Measurements from ENCODE around the gene MEI1.

The MEI1 gene

DNA sequence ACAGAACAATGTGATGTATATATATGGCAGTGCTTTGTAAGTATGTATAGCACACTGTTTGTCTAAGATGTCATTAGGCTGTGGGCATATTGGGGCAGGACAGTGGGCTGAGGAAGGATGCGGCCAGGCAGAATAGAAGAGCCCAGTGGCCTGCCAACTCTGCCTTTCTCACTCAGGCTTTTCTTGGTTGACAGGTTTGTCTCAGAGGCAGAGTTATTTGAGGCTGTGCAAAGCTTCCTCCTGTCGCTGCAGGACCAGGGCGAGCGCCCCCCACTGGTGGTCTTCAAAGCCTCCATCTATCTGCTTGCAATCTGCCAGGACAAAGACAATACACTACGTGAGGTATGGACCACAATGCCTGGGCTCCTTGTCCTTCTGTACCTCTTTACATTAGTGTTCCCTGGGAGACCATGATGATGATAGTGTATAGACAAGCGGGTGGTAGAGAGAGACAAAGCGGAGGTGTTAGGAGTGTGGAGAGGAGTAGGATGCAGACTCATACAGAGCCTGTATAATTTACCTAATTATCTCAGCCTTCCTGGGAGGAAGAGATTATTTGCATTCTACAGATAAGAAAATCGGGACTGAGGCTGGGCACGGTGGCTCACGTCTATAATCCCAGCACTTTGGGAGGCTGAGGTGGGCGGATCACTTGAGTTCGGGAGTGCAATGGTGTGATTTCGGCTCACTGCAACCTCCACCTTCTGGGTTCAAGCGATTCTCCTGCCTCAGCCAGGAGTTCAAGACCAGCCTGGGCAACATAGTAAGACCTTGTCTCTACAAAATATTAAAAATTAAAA, 63.9 kb downstream of the MEI1 start:
- DNase-seq (ENCODE audit: insufficient read length, low spot score) (no peak), FAIRE-seq (no peak)
- TF ChIP-seq, protein P1, sequence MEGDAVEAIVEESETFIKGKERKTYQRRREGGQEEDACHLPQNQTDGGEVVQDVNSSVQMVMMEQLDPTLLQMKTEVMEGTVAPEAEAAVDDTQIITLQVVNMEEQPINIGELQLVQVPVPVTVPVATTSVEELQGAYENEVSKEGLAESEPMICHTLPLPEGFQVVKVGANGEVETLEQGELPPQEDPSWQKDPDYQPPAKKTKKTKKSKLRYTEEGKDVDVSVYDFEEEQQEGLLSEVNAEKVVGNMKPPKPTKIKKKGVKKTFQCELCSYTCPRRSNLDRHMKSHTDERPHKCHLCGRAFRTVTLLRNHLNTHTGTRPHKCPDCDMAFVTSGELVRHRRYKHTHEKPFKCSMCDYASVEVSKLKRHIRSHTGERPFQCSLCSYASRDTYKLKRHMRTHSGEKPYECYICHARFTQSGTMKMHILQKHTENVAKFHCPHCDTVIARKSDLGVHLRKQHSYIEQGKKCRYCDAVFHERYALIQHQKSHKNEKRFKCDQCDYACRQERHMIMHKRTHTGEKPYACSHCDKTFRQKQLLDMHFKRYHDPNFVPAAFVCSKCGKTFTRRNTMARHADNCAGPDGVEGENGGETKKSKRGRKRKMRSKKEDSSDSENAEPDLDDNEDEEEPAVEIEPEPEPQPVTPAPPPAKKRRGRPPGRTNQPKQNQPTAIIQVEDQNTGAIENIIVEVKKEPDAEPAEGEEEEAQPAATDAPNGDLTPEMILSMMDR (IDR thresholded peaks at IDR 0.05; ENCODE audit: insufficient read depth, missing control alignments): peak; percentile 43

DNA sequence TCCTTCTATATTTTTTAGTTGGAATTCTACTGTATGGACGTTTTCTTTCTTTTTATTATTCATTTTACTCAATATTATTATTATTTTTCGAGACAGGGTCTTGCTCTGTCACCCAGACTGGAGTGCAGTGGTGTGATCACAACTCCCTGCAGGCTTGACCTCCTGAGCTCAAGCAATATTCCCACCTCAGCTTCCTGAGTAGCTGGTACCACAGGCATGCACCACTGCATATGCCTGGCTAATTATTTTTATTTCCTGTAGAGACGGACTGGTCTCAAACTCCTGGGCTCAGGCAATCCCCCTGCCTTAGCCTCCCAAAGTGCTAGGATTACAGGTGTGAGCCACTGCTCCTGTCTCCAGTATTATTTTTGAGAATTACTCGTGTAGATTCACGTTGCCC, 67.2 kb downstream of the MEI1 start:
- FAIRE-seq (no peak), DNase-seq (ENCODE audit: insufficient read length, low spot score) (no peak)
- TF ChIP-seq, protein P1 (IDR thresholded peaks at IDR 0.05; ENCODE audit: insufficient read depth, missing control alignments): no peak

GRCh38 chr22:41768430-41768829, 69.1 kb downstream of the MEI1 start:
- TF ChIP-seq, protein P1 (IDR thresholded peaks at IDR 0.05; ENCODE audit: insufficient read depth, missing control alignments): no peak
- no peak for FAIRE-seq
- DNase-seq (ENCODE audit: insufficient read length, low spot score): no peak

DNA sequence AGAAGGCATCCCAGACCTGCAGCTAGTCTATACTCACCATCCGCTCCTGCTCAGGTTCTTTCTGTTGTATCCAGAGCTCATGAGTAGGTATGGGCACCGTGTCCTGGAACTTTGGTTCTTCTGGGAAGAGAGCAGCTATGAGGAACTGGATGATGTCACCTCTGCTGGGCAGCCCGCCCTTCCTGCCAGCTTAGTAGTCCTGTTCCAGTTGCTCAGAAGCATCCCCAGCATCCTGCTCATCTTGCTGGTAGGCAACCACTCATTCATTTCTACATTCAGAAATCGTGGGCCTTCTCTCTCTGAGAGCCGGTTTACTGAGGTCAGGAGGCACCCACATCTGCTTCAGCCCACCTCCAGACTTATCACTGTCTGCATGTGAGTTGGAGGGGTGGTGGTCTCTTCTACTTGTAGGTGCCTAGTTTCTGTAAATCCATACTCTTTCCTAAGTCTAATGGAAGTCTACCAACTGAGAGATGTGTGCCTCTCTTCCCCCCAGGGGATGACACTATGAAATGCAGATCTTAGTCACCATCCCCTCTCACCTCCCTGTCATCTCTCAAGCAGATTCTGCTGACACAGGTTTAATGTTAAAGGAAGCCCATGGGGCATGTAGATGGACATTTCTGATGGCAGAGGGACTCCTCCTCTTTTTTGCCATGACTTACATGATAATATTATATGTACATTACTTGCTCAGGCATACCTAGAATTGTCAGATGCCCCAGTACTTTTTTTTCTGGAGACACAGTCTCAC, 71.6 kb downstream of the MEI1 start:
- TF ChIP-seq, protein P1 (IDR thresholded peaks at IDR 0.05; ENCODE audit: insufficient read depth, missing control alignments): no peak
- FAIRE-seq (no peak), DNase-seq (ENCODE audit: insufficient read length, low spot score) (no peak)

GRCh38 chr22:41772198-41772597, 72.9 kb downstream of the MEI1 start:
- TF ChIP-seq, protein P1 (IDR thresholded peaks at IDR 0.05; ENCODE audit: insufficient read depth, missing control alignments): no peak
- no peak for DNase-seq (ENCODE audit: insufficient read length, low spot score)
- no peak for FAIRE-seq

DNA sequence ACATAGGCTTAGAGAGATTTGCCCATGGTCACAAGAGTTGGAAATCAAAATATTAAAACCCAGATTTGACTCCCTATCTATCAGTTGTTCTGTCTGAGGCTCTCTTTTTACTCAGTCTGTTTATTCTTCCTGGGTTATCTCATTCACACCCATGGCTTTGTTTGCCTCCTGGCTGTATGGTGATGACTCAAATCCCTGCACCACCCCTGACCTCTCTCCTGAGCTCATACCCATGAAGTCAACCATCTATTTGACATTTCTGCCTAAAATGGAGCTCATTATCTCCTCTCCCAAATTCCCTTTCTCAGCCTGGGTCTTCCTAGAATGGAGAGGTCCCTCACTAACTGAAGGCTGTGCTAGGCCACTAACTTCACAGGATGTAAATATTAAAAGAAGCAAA, 73.3 kb downstream of the MEI1 start:
- no peak for DNase-seq (ENCODE audit: insufficient read length, low spot score)
- TF ChIP-seq, protein P1 (IDR thresholded peaks at IDR 0.05; ENCODE audit: insufficient read depth, missing control alignments): no peak
- no peak for FAIRE-seq

DNA sequence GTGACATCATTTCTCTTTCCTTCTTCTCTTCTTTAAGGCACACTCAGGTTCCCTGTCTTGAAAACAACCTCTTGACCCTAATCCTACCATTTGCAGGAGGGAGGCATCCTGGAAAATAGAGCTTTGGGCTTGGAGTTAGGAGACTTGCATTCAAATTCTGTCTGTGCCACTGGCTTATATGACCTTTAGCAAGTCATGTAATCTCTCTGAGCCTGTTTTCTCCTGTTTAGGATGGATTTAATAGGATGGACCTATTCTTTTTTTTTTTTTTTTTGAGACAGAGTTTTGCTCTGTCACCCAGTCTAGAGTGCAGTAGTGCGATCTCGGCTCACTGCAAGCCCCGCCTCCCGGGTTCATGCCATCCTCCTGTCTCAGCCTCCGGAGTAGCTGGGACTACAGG, 76.0 kb downstream of the MEI1 start:
- TF ChIP-seq, protein P1 (IDR thresholded peaks at IDR 0.05; ENCODE audit: insufficient read depth, missing control alignments): no peak
- no peak for DNase-seq (ENCODE audit: insufficient read length, low spot score)
- FAIRE-seq: no peak
